ENCODE measurements around the gene TTC32.
"Not testable (repeated sequence)": the region's sequence is repeated elsewhere in the genome, so short reads cannot be mapped to it uniquely, and the experiment has no call there.

The TTC32 gene

DNA sequence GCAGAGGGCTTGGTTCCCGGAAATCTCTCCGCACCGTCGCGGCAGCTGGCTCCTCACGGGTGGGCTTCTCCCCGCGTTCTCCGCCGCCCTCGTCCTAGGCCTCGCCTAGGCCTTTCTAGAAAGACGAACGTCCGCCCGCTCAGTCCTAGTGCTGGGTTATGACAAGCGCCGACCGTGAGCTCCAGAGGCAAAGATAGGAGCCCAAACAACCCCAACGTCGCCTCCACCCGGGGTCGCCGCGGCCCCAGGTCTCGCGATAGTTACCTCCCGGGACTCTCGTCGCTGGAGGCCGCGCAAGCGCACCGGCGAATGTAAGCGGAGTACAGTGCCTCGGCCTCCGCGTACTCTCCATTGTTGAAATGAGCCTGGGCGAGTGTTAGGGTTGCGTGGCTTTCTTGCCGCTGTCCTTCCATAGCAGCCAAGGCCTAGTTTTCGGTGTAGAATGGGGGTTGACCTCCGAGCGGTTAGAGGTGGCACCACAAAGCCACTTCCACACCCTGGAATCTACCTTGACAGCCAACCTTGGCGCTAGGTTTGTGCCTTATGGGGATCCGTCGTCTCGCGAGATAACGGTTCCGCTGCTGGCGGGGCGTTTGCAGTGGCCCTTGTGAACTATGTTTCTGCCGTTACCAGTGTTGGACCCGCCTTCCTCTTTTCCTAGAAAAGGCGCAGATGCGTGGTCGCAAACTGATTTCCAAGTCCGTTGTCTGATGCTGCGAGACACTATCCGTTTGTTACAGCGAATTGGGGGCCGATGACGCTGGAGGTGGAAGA lies at the start of gene TTC32:
TSS of gene TTC32 (minus strand) at position 542 of the 774 bp plus-strand sequence. CDS start at position 413, 129 bp downstream.
- DNase-seq, result peak; percentile 95

GRCh38 chr2:19949071-19949470 lies 47.3 kb upstream of the TTC32 start:
- no peak for DNase-seq

GRCh38 chr2:19947184-19947940 lies 45.6 kb upstream of the TTC32 start:
- DNase-seq, result no peak

- no peak for DNase-seq
These were observed 42.5 kb upstream of the TTC32 start for GRCh38 chr2:19944205-19944845.

GRCh38 chr2:19943189-19943588 lies 41.4 kb upstream of the TTC32 start:
- DNase-seq, result no peak

DNA sequence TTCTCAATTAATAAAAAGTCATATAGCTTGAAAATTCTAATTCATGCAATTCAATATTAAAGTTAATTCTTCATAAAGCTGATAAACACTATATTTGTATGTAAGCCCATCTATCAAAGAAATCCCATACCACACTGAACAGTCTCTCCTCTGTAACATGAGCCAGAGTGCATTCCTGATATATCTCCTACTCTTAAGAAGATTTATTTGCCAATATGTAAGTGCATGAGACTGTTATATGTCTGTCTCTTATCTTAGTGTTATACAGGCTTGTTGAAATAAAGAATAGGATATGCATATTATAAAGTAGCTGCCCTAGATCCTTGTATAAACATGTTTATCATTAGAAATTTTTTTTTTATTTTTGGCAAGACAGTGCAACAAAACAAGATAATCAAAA lies 40.4 kb upstream of the TTC32 start:
- no peak for DNase-seq

DNA sequence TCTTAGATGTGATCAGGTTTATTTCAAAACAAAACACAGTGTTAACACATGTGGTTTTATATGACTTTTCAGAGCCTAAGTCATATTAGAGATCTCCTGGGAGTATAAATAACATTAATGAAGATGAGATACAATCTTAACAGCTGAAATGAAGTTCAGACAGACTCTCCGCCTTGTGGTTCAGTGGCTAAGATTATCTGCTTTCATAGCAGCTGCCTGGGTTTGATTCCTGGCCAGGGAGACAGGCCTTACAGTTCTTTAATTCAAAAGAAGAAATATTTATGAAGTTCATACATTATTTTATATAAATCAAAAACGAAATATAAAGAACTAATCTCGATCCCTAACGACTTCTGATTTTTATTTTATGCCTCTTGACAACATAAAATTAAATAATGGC lies 35.2 kb upstream of the TTC32 start:
- no peak for DNase-seq

- no peak for DNase-seq
These were observed 34.4 kb upstream of the TTC32 start for GRCh38 chr2:19936203-19936602.

DNA sequence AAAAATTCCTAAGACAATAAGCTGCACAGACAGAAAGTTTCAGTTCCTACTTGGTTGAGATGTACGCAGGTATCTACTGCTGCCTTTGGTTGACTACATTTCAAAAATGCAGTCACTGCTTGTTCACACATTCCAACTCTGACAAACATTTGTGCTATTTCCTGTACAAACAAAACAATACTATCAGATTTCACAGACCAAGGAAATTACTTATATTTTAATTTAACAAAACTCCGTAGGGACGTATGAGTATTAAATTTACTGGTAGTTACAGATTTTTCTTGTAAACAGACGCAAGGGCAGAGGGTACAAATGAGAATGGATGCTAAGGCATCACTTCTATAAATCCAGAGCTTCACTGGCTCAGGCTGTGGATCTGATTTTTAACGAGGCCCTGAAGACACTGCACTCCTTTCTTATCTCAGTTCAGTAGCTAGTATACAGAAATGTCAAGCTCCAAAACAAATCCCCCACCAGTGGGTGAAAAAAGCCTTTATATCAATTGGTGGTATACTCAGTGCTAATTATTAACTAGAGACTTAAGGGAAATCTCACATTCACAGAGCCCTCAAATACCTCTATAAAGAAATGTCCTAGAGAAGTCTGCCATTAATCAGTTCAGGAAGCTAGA lies 31.7 kb upstream of the TTC32 start:
- DNase-seq, result no peak

DNA sequence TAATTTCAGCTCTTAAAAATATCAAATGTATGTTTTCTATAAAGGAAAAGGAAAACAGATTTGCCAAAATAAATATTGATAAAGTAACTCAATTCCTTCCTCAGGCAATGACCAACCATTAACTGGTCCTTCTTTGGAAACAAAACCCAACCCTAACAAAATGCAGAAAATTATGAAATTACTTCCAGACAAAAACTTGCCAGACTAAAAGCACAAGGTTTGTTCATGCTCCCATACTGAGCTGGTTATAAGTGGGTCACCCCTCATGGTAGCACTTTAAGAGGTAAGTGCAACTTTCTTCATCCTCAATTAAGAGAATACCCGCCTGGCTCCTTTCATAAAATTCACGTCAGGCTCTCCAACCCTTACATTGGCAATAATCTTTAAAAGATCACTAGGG lies 31.1 kb upstream of the TTC32 start:
- DNase-seq, result no peak

GRCh38 chr2:19929226-19929625 lies 27.4 kb upstream of the TTC32 start:
- DNase-seq, result no peak

GRCh38 chr2:19927816-19928215 lies 26.0 kb upstream of the TTC32 start:
- DNase-seq, result not testable (repeated sequence)

- DNase-seq, result not testable (repeated sequence)
These were observed 22.7 kb upstream of the TTC32 start for GRCh38 chr2:19924526-19924925.

GRCh38 chr2:19922188-19922587 lies 20.4 kb upstream of the TTC32 start:
- DNase-seq, result not testable (repeated sequence)

DNA sequence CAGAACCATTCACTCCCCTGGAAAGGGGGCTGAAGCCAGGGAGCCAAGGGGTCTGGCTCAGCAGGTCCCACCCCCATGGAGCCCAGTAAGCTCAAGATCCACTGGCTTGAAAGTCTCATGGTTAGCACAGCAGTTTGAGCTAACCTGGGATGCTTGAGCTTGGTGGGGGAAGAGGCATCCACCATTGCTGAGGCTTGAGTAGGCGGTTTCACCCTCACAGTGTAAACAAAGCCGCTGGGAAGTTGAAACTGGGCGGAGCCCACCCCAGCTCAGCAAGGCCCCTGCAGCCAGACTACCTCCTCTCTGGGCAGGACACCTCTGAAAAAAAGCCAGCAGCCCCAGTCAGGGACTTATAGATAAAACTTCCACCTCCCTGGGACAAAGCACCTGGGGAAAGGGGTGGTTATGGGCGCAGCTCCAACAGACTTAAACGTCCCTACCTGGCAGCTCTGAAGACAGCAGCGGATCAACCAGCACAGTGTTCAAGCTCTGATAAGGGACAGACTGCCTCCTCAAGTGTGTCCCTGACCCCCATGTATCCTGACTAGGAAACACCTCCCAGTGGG lies 14.7 kb upstream of the TTC32 start:
- no peak for DNase-seq

DNA sequence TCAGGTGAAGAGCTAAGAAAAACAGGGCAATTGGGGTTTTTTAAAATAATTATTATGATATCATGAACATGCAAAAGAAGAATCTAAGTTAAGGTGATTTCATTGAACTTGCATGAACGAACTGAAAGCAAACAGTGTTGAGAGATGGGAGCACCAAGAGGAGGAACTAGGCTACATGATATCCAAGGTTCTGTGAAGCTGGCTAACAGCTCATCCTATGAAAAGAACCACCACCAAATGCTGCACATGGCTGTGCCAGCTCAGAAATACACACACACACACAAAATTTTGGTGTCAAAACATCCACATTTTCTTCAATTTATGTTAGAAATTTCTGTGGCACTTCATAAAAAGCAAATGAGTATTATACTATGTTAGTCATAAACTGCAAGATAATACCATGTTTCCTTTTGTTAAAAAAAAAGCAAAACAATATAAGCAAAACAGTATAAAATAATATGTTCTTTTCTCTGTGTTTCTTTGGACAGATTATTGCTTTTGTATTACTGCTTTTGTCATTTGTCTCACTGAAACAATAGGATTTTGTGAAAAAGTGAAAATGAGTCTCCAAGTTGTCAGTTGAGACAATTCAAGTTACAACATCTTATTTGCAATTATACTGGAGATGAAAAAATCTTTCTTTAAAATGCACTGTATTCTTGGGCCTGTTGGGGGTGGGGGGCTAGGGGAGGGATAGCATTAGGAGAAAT lies 12.6 kb upstream of the TTC32 start:
- no peak for DNase-seq

- DNase-seq, result no peak
These were observed 10.2 kb upstream of the TTC32 start for GRCh38 chr2:19911808-19912509.

GRCh38 chr2:19902216-19902740 lies 495 bp upstream of the TTC32 start:
- no peak for DNase-seq

GRCh38 chr2:19900931-19901441 lies 797 bp downstream of the TTC32 start:
- no peak for DNase-seq

- peak; percentile 52 for DNase-seq
These were observed 1.5 kb downstream of the TTC32 start for GRCh38 chr2:19899985-19900930.

All from activated CD4-positive, alpha-beta T cell treated with anti-CD3 and anti-CD28 coated beads, Interleukin-2, Interleukin-6, amounts not matched to agents 100 ng/mL and 50 ng/mL, durations not matched to agents 16 hours and 8 hours (primary cell).